WERI-Rb-1 (cell line): ENCODE data around the gene ANKRD12.

Experiments used
- DNase-seq: peaks from one replicate; pipeline ENCODE4 v3.0.0-alpha.2; 2020
- H3K27ac ChIP-seq: fragments of 250-450 bp; sonication (Bioruptor Pico); 2 replicates; pipeline ENCODE4 v1.5.1; 2020; ENCODE audit warnings: mild to moderate bottlenecking, moderate library complexity
- H3K27me3 ChIP-seq: fragments of 250-450 bp; sonication (Bioruptor Pico); 2 replicates; pipeline ENCODE4 v1.5.1; 2021; ENCODE audit warnings: mild to moderate bottlenecking, low read depth, moderate library complexity; ENCODE audit not compliant: insufficient read depth, severe bottlenecking
- H3K36me3 ChIP-seq: fragments of 250-450 bp; sonication (Bioruptor Pico); 2 replicates; pipeline ENCODE4 v1.5.1; 2020; ENCODE audit warnings: mild to moderate bottlenecking, moderate library complexity
- H3K4me3 ChIP-seq: 2 replicates; pipeline ENCODE4 v1.5.1; 2011; ENCODE audit warnings: low read depth, mild to moderate bottlenecking, control low read depth, low read length
- H3K9me3 ChIP-seq: fragments of 250-450 bp; sonication (Bioruptor Pico); 2 replicates; pipeline ENCODE4 v1.5.1; 2021; ENCODE audit warnings: mild to moderate bottlenecking, moderate library complexity; ENCODE audit not compliant: severe bottlenecking
- CTCF ChIP-seq: IDR thresholded peaks from 2 replicates; pipeline ENCODE4 v1.5.1; 2011; ENCODE audit warnings: low read depth, mild to moderate bottlenecking, control low read depth, inconsistent platforms, low read length

ANKRD12 gene

GRCh38 chr18:9278028-9278427 is 141.4 kb downstream of the ANKRD12 start:
- Histone ChIP-seq H3K27ac (no peak overlapping the region), H3K4me3 (no peak overlapping the region), H3K36me3 (peaks cover 28% of the 10 kb centered on the region), H3K27me3 (no peaks in the 10 kb centered on the region), H3K9me3 (no peaks in the 10 kb centered on the region)
- no peak for DNase-seq
- no peak for TF ChIP-seq CTCF

- no peak for TF ChIP-seq CTCF
- Histone ChIP-seq H3K27me3 (no peaks in the 10 kb centered on the region), H3K27ac (no peak overlapping the region), H3K4me3 (no peak overlapping the region), H3K36me3 (peaks cover 19% of the 10 kb centered on the region), H3K9me3 (no peaks in the 10 kb centered on the region)
- DNase-seq, result no peak
Observed at GRCh38 chr18:9280849-9281248, 144.3 kb downstream of the ANKRD12 start.

GRCh38 chr18:9281780-9282179 is 145.2 kb downstream of the ANKRD12 start:
- no peak for TF ChIP-seq CTCF
- Histone ChIP-seq H3K4me3 (no peak overlapping the region), H3K36me3 (peaks cover 18% of the 10 kb centered on the region), H3K27ac (no peak overlapping the region), H3K27me3 (no peaks in the 10 kb centered on the region), H3K9me3 (no peaks in the 10 kb centered on the region)
- no peak for DNase-seq

GRCh38 chr18:9283791-9284190 is 147.2 kb downstream of the ANKRD12 start:
- Histone ChIP-seq H3K4me3 (no peak overlapping the region), H3K9me3 (no peaks in the 10 kb centered on the region), H3K36me3 (peaks cover 8% of the 10 kb centered on the region), H3K27ac (no peak overlapping the region), H3K27me3 (no peaks in the 10 kb centered on the region)
- no peak for DNase-seq
- no peak for TF ChIP-seq CTCF

GRCh38 chr18:9285604-9286003 is 149.0 kb downstream of the ANKRD12 start:
- Histone ChIP-seq H3K9me3 (no peaks in the 10 kb centered on the region), H3K27me3 (no peaks in the 10 kb centered on the region), H3K4me3 (no peak overlapping the region), H3K36me3 (peaks cover 4% of the 10 kb centered on the region), H3K27ac (no peak overlapping the region)
- no peak for DNase-seq
- no peak for TF ChIP-seq CTCF

GRCh38 chr18:9287036-9287435 is 150.5 kb downstream of the ANKRD12 start:
- no peak for TF ChIP-seq CTCF
- H3K36me3 ChIP-seq, result no peaks in the 10 kb centered on the region; the same call in 1 of the 2 replicates
- H3K9me3 ChIP-seq, result peaks cover 3% of the 10 kb centered on the region

More at GRCh38 chr18:9287036-9287435, 150.5 kb downstream of the ANKRD12 start:
- DNase-seq, result no peak
- Histone ChIP-seq H3K4me3 (no peak overlapping the region), H3K27me3 (no peaks in the 10 kb centered on the region), H3K27ac (no peak overlapping the region)
